Lower leg skin (tissue), 3 donors: ENCODE measurements around the gene NSL1.

Source experiments
- CTCF ChIP-seq, 3 donors: fragments of 450-650 bp; IDR thresholded peaks; one replicate each; pipeline ENCODE4 v1.5.1; 2016; ENCODE audit warnings: antibody characterized with exemption in 3 of 3, mild to moderate bottlenecking in 3 of 3, moderate library complexity in 2 of 3
- POLR2A ChIP-seq, 2 donors: fragments of 450-650 bp; IDR thresholded peaks; one replicate each; pipeline ENCODE4 v1.6.1; 2016 to 2017; ENCODE audit warnings: antibody characterized with exemption in 2 of 2, mild to moderate bottlenecking in 1 of 2, moderate library complexity in 1 of 2

- TF ChIP-seq CTCF (IDR thresholded peaks at IDR 0.05): no peak
- no peak for TF ChIP-seq POLR2A (IDR thresholded peaks at IDR 0.05)
Measured at GRCh38 chr1:212678456-212679410, 112.8 kb downstream of the NSL1 start.
